Ishikawa (cell line): ENCODE measurements around the gene TMUB1.

Experiments
- CREB1 ChIP-seq: IDR thresholded peaks from 2 replicates; pipeline ENCODE4 v1.6.1; 2012; ENCODE audit warnings: low read depth
- REST ChIP-seq: IDR thresholded peaks from 2 replicates; pipeline ENCODE4 v1.6.1; 2012; ENCODE audit warnings: low read depth, mild to moderate bottlenecking
- TCF12 ChIP-seq: IDR thresholded peaks from 2 replicates; pipeline ENCODE4 v1.6.1; 2012; ENCODE audit warnings: low read depth

GRCh38 chr7:151119055-151119415 lies 35.7 kb upstream of the TMUB1 start:
- TF ChIP-seq TCF12 = no peak
- TF ChIP-seq CREB1 = no peak
- TF ChIP-seq REST = no peak
